G401.6 (cell line): Measurements from ENCODE around the gene GSG1L2.

Experiments used
- FAIRE-seq: peaks from 2 replicates; lab custom pipeline; 2012; peaks lifted over from hg19 to GRCh38; lab: Jason Lieb, UNC

Gene GSG1L2

DNA sequence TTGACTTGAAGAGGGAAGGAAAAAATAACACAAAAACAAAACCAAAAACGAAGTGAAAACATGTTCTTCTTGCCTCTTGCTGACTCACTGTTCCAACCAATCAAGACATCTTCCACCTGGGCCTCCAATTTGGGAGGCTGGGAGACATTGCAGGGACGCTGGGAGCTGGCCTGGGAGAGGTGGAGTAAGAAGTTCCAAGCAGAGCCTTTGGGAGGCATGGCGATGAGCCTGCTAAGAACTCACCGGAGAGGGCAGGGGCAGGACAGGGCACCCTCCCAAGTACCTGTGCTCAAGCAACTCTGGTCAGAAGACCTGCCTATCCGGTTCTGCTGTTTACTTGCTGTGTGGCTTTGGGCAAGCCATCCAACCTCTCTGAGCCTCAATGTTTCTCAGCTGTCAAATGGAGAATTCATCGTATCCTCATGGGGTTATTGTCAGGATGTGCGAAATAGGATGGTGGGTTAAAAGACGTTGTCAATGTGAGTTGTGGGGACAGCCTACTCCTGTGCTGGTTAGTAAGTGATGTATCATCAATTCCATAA, 3.0 kb upstream of the GSG1L2 start:
- FAIRE-seq: no peak

DNA sequence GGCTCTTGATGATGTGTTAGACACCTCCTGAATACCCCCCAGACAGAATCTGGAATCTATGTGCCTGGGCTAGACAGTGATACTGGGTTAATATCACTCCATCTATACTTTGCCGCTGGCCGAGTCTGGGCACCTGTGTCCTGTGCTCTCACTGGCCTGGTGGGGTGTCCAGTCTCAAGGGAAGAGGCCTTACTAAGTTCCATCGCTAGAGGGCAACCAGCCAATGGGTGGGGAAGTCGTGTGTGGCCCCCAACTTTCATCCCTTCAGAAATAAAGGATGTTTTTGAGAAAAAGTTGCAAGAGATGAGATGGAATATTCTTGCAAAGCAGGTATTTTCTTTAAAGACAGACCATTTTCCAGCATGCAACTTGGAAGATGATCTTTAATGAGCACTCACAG, 2.2 kb upstream of the GSG1L2 start:
- no peak for FAIRE-seq

DNA sequence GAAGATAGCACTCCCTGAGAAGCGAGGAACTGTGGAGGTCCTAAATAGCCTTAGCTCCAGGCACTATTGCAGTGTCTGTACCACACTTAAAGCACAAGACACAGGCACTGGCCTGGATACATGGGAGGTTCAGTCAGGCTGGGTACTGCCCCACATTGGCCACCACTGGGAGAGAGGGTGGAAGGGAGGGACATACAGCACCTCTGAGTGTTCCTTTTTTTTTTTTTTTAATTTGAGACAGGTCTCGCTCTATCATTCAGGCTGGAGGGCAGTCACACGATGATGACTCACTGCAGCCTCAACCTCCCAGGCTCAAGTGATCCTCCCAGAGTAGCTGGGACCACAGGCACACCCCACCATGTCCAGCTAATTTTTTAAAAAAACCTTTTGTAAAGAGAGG, 1.4 kb downstream of the GSG1L2 start:
- FAIRE-seq: no peak

DNA sequence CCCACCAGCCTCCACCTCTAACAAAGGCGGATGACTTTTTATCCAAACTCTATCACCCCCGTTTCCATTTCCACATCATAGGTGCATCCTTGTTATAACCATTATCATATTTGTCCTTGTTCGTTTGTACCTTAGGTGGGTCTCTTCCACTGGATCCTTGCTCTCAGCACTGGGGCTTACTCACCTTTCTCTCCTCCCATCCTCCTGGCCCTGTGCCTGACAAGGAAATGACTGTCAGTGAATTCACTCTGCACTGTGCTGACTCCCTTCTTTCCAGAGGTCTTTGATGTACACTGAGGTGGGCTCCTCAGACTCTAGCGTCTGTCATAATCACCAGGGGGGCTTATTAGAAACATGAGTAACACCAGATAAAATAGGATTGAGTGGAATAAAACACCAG, 3.1 kb downstream of the GSG1L2 start:
- FAIRE-seq: no peak

DNA sequence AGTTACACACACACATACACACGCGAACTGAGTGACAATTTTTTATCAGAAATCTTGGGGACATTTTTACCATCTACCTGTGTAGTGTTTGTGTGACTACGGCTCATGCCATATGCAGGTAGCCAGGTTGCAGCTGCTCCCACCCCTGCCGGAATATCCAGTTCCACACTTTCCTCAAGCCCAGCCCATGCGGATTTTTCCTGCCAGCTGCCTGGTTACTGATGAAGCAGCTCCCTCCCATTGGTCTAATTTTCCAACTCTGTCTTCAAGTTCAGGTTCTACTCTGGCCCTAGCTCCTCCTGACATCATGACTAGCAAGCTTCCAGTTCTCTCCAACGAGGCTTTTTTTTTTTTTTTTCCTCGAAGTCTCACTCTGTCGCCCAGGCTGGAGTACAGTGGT, 4.8 kb downstream of the GSG1L2 start:
- FAIRE-seq: no peak

DNA sequence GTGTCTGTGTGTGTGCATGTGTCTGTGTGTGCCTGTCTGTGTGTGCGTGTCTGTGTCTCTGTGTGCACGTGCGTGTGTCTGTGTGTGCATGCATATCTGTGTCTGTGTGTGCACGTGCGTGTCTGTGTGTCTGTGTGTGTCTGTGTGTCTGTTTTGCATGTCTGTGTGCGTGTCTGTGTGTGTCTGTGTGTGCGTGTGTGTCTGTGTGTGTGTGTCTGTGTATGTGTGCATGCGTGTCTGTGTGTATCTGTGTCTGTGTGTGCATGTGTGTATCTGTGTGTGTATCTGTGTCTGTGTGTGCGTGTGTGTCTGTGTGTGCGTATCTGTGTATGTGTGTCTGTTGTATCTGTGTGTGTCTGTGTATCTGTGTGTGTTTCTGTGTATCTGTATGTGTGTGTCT, 5.4 kb downstream of the GSG1L2 start:
- FAIRE-seq: no peak

DNA sequence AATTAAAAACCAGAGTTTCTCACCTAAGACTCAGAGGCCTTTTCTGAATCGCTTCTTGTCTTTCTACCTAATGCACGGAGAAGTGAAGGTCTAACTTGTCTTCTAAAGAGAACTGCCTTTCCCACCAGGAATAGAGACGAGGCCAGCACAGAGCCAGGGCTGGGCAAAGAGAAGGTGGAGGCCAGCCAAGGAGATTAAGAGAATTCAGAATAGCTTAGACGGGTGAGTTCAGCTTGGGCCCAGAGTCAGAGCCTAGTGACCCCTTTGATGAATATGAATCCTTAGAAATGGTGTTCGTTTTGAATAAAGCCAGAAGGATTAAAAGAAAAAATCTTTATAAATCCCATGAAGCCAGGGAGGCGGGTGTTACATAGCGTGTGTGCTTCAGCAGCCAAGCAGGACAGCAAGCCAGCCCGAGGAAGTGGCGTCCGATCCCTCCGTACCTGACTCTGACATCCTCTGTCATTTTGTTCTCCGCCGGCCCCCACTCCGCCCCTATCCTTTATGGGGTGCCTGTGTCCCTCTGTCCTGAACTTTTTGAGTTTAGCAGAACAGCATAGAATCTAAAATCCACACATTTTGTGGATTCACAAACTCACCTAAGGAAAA, 7.4 kb downstream of the GSG1L2 start:
- FAIRE-seq: no peak

DNA sequence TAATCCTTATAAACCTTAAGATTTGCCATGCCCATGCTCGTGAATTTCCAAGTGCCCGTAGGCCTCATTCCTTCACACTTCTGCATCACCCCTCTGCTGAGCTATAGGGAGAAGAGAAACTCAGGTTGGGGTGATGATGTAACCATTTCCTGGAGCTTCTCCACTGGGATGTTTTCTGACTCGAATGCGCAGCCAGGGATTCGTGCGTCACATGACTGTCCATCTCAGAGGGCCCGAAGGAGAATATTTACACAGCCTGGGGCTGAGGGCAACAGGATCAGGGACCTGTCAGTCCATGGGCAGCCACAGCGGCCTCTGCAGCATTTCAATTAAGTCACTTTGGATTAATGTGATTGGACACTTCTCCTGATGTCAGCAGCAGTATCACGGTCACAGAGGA, 8.7 kb downstream of the GSG1L2 start:
- no peak for FAIRE-seq

DNA sequence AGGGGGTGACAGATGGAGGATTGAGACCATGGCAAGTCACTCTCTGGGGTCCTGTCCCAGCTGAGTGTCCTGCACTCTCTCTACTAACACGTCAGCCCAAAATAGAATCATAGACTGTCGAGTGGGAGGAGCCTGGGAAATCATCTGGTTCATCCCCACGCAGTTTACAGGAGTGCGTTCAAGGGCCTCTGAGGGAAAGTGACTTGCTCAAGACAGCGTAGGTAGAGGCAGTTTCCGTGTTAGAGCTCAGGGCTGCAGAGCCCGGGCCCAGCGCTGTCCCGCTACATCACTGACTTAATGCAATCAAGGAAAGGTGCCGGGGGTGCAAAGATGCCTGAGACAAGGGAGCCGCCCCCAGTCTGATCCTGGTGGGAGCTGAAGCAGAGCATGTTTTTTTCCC, 10.3 kb downstream of the GSG1L2 start:
- no peak for FAIRE-seq

DNA sequence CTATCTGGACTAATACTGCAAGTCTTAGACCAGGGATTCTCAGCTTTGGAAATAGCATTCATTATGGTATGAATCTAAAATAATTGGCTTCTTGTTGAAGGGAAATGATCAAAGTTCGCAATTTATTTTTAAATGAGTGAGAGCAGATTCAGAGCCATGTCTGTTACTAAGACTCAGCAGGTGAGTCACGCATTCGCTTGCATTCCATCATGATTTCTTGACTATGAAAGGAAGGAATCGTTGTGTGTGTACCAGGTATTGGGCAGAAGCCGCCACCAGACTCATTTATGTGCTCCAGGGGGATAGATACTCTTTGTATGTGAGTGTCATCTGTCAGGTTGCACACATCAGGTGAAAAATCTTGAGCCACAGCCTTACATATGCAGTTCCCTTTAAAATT, 10.8 kb downstream of the GSG1L2 start:
- no peak for FAIRE-seq

DNA sequence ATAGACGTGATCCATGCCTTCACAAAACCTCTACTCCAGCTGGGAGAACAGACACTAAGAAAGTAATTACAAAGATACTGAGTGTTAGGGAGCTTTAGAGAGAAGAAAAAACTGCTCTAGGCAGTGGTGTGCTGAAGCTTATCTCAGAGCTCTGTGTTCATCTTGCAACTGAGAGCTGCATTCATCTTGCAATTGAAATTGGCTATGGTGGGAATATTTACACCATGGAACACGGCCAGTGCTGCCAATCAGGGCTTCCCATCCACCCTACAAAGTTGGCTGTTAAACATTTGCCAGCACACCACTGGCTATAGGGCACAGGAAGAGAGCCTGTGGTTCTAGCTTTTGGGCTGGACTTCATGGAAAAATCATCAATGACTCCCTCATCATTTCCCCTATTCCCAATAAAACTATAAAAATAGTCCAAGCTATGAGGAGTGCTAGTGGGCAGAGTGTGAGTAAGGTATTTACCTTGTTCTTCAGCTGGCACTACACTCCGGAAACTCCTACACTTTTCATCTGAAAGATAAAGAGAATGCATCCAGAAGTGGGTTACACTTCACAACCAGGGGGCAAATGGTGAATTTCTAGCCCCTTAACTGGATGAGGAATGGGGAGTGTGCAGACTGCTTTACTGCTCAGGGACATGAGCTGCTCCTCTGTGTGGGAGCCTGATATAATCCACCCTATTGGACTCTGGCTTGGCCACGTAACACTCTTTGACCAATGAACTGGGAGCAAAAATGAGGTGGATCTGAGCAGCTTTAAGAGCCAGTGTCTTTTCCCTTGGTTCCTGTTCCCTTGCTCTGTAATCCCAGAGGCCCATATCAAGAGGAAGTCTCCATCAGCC, 11.6 kb downstream of the GSG1L2 start:
- no peak for FAIRE-seq

DNA sequence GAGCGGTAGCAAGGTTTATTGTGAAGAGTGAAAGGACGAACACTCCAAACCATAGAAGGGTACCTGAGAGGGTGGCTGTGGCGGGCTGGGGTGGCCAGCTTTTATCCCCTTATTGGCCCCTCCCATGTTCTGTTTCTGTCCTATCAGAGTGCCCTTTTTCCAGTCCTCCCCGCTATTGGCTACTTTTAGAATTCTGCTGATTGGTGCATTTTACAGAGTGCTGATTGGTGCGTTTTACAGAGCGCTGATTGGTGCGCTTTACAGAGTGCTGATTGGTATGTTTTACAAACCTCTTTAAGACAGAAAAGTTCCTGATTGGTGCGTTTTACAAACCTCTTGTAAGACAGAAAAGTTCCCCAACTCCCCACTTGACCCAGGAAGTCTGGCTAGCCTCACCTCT, 12.5 kb downstream of the GSG1L2 start:
- no peak for FAIRE-seq

DNA sequence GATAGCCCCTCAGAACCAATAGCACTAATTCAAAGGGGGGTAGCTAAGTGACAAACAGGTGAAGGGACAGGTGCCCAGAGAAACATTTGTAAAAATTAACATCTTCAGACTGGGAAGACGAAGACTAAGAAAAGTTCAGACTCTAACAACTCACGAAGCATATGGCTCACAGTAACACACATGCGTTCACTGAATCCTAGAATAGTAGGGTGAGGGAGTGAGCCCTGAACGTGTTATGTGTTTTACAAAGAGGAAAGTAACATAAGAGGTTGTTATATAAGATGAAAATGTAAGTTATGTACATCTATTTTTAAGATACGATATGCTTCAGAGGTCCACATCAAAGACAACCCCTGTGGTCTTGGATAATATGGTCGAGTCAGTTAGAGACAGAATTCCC, 15.2 kb downstream of the GSG1L2 start:
- FAIRE-seq: no peak

DNA sequence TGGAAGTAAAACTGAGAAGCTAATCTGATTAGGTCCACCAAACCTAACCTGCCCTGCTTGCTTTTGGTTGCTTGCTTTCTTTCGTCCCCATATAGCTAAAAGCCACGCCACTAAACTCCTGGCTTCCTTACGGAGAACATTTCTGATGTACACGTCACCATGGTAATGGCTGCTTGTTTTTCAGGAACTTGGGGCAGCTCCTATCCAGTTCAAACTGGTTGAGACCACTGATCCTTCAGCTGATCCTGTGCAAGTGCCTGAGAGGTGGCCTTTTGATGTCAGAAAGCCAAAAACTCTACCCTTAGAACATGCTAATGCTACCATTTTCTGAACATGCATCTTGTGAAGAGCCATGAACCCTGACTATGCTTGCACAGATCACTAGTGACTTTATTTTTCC, 16.1 kb downstream of the GSG1L2 start:
- FAIRE-seq: no peak

DNA sequence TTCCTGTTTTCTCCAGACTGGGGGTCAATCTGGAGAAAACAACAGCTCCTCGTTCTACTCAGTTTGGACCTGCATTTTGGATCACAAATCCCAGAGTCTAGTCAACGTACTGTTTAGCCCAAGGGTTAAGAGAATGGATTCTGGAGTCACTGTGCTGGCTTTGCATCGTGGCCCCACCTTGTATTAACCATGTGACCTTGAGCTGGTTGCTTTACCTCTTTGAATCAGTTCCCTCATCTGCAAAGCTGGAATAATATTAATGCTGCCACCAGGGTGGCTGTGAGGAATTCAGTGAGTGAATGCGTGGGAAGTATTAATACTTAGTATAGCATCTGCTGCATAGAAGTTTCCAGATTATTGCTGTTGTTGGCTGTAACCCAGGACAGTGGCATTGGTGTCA, 19.2 kb downstream of the GSG1L2 start:
- FAIRE-seq: no peak

DNA sequence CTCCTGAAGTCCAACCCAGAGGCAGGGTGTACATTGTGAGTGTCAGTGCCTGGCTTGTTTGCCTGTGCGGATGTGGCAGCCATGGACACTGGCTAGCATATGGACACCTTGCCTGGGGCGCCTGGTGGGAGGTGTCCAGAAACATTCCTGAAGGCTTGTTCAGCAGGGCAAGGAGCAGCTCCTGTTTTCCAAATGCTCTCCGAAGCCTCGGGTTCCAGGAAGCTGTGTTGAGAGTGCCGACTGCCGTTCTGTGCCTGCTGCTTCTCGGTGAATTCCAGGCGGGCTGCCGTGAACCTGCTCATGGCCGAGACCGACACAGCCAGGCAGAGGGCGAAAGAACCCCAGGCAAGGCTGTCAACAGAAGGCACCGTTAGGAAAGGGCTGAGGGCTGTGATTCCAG, 19.6 kb downstream of the GSG1L2 start:
- FAIRE-seq: no peak

DNA sequence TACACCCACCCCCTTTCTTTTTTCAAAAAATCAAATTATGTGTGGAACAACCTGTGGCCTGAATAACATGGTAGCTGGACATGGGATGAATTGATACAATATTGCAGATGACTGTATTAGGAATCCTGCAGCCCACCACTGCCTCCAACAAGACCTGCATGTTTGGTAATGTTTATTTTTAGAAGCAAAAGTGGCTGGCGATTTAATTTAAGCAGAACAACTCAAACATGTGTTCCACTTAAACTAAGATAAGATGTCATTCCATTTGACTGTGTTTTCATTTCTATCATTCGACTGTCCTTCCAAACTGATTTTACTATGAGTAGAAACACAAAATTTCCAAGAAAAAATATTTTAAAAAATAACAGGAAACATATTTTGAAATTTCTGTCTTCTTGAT, 20.4 kb downstream of the GSG1L2 start:
- FAIRE-seq: no peak

DNA sequence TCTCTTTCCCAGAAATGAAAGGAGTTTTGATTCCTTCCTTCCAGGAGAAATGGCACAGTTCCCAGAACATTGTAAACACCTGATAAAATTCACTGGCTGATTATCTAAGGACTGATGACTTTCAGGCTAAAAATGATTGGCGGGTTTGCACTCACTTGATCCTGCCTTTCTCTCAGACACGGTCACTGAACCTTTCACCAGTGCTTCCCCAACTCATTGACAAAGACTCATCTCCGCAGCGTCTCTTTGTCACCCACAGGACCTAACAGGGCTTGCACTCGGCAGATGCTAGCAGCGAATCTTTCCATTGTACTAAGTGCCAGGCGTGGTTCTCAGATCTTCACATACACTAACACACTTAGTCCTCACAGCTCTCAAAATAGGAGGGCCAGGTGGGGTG, 23.2 kb downstream of the GSG1L2 start:
- no peak for FAIRE-seq

DNA sequence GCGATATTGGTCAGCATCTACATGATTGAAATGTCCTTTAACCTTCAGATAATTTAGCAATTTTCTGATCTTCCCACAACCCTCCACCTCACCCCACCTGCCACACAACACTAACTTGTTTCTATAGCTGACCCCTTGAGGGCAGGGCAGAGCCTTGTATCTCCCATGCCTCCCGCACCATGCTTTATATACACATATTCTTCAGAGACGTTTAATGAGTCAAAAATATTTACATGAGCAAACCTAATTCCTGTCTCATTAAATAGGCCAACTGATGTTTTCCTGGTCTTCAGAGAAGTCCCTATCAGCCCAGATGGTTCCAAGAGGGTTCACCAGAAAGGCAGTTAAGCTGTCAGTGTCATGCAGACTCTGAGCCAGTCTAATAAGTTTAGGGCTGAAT, 23.9 kb downstream of the GSG1L2 start:
- no peak for FAIRE-seq

DNA sequence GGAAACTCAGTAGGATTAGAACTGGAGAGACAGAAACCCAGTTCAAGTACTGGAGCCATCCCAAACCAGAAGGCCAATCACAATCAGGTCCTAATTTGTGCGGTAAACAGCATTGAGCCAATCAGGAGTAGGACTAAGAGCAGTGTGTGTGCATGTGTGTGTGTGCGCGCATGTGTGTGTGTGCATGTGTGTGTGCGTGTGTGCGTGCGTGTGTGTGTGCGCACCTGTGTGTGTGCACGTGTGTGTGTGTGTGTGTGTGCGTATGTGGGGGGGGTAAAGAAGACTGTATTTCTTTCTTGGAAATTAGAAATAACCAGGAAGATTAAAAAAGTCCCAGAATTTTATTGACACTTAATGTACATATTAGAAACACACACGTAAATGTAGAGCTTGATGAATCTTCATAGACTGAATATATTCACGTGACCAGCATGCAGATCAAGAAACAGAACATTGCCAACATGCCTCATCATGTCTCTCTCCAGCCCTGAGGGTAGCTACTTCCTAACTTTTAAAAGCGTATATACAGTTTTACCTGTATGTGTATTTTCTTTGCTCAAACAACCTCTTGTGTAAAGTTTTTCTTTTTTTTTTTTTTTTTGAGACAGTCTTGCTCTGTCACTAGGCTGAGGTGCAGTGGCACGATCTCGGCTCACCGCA, 29.6 kb downstream of the GSG1L2 start:
- no peak for FAIRE-seq

DNA sequence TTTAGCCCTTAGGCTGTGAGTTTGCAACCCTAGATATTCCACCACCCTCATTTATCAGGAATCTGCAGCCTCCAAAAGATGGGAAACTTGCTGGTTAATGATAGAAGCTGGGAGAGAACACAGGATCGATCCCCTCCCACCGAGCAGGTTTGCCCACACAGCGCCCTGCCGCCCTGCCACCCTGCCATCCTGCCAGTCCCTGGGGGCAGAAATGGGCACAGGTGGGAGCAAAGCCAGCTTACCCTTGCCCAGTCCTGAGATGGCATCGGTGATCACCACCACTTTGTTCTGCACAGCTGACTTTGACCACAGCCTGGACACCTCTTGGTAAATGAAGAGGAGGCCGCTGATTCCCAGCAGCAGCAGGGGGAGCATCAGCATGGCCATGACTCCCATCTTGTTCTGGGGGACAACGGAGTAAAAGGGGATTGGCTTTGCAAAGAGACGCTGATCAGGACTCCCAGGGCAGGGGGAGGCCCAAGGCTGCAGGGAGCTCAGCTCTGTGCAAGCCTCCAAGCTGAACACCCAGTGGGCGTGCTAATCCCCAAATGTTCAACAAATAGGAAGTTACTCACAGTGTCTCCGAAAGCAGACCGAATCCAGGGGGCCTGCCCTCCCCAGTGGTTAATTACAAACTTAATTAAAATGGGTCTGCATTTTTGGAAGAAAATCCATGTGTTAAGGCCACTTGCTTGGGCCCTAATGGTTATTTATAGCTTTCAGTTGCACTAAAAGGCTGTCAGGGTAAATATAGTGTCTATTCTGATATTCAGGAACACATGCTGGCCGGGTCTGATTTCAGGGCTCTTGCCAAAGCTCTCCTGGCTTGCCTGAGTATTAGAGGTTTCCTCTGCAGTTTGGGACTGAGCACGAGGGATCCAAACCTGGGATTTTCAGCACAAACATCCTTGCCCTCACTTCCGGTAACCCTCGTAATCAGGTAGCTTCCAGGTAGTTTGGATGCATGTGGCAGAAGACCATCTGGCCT, 30.7 kb downstream of the GSG1L2 start, which contains the start of gene DHRS7C:
TSS of gene DHRS7C (minus strand) at position 704 of the 988 bp plus-strand sequence. CDS start at position 396, 308 bp downstream.
- no peak for FAIRE-seq

DNA sequence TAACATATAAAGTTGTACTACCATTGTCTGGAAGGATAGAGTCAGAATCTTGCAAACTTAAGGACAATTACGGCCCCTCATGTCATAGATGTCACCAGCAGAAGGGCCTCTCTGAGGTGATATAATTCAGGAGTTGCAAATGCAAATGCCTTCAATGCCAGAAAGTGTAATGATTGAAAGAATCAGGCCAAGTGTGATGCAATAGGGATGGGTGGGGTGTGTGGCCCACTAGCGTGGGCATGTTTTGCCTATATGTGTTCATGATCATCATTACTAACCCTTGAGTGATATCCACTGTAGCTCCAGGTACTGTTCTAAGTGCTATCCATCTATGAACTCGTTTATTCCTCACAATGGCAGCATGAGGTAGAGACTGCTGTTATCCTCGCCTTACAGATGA, 31.6 kb downstream of the GSG1L2 start:
- no peak for FAIRE-seq
